ENCODE results near the gene NUP93. TPM values are rescaled to one million over a fixed set of nuclear protein-coding genes. Genes with fewer than 3 reads are reported as not detected.
"Not testable (repeated sequence)": the region's sequence is repeated elsewhere in the genome, so short reads cannot be mapped to it uniquely, and the experiment has no call there.

Gene NUP93
- total RNA-seq, 1 experiment from 2014 or later, result 134 TPM

- DNase-seq (ENCODE audit: low spot score), result no peak
These were observed 140.5 kb downstream of the NUP93 start for GRCh38 chr16:56870276-56870888.

GRCh38 chr16:56871172-56871593 lies 141.3 kb downstream of the NUP93 start:
- peak; percentile 53 for DNase-seq (ENCODE audit: low spot score)

- no peak for DNase-seq (ENCODE audit: low spot score)
These were observed 143.0 kb downstream of the NUP93 start for GRCh38 chr16:56872863-56873391.

GRCh38 chr16:56874800-56875199 lies 144.9 kb downstream of the NUP93 start:
- no peak for DNase-seq (ENCODE audit: low spot score)

DNA sequence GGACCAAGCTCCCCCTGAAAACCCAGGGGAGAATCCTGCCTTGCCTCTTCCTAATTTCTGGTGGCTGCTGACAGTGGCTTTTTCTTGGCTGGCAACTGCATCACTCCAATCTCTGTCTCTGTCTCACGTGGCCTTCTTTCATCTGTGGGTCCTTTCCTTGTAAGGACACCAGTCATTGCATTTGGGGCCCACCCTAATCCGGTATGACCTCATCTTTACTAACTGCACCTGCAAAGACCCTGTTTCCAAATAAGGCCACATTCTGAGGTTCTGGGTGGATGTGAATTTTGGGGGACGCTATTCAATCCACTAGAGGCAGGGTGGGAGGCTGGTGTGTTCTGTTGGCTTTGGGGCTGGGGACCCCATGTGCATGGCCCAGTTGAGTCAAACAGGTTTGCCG lies 146.1 kb downstream of the NUP93 start:
- DNase-seq (ENCODE audit: low spot score), result no peak

GRCh38 chr16:56877486-56878182 lies 147.7 kb downstream of the NUP93 start:
- no peak for DNase-seq (ENCODE audit: low spot score)

- no peak for DNase-seq (ENCODE audit: low spot score)
These were observed 148.4 kb downstream of the NUP93 start for GRCh38 chr16:56878282-56878854.

DNA sequence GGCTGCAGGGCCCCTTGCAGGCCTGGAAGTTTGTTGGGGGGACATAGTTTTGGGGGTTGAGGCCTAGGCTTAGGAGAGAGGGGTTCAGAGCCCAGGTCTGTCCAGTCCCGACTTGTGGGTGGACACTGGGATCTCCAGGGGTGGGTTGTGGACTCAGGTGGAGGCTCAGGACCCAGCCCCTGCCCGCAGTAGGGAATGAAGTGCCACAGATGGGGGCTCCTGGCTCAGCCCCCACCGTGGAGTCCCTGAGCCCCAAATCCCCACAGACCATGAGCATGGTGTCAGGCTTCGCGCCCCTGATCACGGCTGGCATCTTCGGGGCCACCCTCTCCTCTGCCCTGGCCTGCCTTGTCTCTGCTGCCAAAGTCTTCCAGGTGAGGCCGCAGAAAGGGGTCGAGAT lies 149.3 kb downstream of the NUP93 start:
- DNase-seq (ENCODE audit: low spot score), result no peak

- DNase-seq (ENCODE audit: low spot score), result no peak
These were observed 150.2 kb downstream of the NUP93 start for GRCh38 chr16:56880176-56880575.

GRCh38 chr16:56880685-56881084 lies 150.8 kb downstream of the NUP93 start:
- no peak for DNase-seq (ENCODE audit: low spot score)

- DNase-seq (ENCODE audit: low spot score), result no peak
These were observed 152.3 kb downstream of the NUP93 start for GRCh38 chr16:56882077-56882800.

- DNase-seq (ENCODE audit: low spot score), result no peak
These were observed 153.7 kb downstream of the NUP93 start for GRCh38 chr16:56883586-56883985.

DNA sequence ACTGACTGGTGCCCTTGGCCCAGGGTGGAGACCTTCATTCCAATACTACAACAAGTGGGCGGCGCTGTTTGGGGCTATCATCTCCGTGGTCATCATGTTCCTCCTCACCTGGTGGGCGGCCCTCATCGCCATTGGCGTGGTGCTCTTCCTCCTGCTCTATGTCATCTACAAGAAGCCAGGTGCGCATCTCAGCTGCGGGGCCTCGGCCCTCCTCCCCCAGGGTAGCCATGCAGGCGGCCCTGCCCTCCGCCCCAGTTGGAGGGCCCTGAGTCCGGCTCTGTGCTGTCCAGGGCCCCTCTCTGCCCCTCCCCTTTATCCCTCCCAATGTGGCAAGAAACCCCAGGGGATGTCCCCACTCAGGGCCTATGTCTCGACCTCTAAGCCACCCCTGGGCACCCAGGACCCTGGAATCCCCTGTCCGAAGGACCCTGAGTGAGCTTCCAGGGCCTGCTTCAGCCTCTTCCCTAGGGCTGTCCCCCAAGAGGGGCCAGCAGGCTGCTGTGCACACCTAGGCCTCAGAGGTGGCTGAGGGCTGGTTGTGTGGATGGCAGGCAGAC lies 154.2 kb downstream of the NUP93 start:
- no peak for DNase-seq (ENCODE audit: low spot score)

DNA sequence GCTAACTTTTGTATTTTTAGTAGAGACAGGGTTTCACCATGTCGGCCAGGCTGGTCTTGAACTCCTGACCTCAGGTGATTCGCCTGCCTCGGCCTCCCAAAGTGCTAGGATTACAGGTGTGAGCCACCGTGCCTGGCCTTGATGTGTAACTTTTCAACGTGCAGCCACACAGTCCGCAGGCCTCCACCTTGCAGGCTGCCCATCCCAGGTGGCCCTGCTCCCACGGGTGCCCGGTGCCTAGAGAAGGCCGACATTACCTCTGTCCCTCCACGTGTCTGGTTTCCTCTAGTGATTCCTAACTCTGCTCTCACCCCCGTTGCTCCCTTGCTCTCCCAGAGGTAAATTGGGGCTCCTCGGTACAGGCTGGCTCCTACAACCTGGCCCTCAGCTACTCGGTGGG lies 155.0 kb downstream of the NUP93 start:
- DNase-seq (ENCODE audit: low spot score), result not testable (repeated sequence)

DNA sequence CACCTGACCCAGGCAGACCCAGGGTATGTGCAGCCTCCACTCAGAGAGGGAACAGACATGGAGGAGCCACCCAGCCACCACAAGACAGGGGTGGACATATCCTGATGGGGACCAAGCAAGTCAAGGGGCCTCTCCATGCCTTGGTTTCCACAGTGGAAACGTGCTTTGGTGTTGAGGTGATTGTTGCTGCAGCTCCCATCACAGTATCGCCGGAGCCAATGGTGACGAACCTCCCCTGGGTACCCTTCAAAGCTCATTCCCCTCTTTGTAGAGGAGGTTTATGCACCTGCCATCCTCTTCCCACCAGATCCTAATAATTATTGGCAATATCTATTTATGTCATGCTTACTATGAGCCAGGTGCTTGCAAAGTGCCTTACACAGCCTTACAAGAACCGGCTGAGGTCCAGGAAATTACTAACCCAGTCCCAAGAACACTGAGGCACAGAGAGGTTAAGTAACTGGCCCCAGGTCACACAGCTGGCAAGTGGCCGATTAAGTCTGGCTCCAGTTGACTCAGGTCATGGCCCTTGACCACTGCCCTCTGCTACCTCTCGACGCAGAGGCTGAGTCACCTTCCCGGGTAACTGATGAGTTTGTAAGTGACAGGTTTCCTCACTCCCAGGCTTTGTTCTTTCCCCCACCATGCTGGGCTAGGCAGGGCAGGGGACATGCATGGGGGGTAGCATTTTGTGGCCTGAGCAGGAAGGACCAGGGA lies 155.7 kb downstream of the NUP93 start:
- no peak for DNase-seq (ENCODE audit: low spot score)

GRCh38 chr16:56886296-56886695 lies 156.4 kb downstream of the NUP93 start:
- DNase-seq (ENCODE audit: low spot score), result no peak

DNA sequence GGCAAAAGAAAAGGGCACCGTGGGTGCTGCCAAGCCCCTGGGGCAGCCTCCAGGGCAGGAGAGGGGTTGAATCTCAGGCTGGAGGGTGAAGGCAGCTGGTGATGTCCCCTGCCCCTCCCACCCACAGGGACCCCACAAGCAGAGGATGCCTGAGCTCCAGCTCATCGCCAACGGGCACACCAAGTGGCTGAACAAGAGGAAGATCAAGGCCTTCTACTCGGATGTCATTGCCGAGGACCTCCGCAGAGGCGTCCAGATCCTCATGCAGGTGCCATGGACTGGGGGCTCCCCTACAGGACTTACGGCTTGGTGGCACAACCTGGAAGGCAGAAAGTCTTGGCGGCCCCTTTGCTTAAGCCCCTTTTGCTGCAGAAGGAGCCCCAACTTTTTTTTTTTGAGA lies 156.9 kb downstream of the NUP93 start:
- no peak for DNase-seq (ENCODE audit: low spot score)

DNA sequence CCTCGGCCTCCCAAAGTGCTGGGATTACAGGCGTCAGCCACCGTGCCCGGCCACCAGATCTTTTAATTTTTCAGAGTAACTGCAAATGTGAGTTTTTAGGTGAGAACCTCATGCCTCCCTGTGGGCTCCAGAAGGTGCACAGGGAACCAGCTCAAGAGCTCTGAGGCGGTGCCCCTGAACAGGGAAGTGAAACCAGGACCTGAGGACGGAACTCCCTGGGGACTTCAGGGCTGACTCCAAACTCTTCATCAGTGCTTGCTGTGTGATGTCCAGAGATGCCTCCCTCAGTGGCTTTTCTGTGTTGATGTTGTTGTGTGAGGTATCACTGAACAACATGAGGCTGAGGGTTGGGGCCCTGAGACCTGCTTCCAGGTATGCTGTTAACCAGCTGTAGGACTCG lies 158.9 kb downstream of the NUP93 start:
- no peak for DNase-seq (ENCODE audit: low spot score)

DNA sequence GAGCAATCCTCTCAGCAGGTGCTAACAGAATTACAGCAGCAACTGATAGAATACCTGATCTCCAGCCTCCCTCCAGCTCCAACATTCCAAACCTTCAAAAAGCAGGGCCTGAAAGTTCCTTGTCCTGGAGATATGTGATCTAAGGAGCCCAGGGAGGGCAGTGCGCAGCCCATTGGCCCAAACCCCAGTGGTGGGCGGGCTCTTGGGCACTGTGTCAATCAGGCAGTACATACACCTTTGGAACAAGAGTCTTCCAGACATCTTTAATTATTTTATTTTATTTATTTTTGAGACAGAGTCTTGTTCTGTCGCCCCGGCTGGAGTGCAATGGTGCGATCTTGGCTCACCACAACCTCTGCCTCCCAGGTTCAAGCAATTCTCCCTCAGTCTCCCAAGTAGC lies 159.3 kb downstream of the NUP93 start:
- no peak for DNase-seq (ENCODE audit: low spot score)

DNA sequence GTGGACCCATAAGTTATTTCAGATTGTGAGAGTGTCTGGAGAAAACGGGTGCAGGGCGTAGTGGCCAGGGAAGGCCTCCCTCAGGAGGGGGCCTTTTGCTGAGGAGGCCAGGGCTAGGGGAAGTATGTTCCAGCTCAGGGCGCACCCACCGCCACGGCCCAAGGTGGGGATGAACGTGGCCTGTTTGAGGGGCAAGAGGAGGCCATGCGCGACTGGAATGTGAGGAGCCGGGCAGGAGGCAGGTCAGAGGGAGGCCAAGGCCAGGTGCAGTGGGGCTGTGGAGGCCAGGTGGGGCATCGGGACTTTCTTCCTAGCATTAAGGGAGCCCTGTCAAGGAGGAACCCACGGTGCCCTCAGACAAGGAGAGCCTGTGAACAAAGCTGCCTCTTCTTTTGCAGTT lies 161.8 kb downstream of the NUP93 start:
- DNase-seq (ENCODE audit: low spot score), result no peak

DNA sequence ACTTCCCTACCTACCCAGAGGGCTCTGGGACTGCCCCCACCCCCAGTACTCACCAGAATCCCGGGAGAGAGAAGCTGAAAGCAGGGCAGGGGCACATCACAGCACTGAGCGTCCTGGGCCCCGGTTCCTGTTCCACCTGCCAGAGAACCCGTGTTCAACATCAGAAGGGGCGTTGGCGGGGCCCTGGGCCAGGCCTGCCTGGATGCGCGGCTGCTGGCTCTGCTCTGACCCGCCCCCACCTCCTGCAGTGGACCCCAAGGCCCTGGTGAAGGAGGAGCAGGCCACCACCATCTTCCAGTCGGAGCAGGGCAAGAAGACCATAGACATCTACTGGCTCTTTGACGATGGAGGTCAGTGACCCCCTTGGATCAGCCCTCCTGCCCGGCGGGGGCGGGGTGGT lies 162.8 kb downstream of the NUP93 start:
- DNase-seq (ENCODE audit: low spot score), result no peak
